GM19099 (cell line): Measurements from ENCODE around the gene RGL3.

Experiments
- POLR2A ChIP-seq: IDR thresholded peaks from 3 replicates; pipeline ENCODE4 v1.6.1; 2011; ENCODE audit warnings: low read depth; ENCODE audit not compliant: insufficient read length; ENCODE audit errors: extremely low read depth

Gene RGL3

GRCh38 chr19:11418549-11419506 is at the start of gene RGL3:
Gene RGL3 (minus strand): TSS chr19:11419314. CDS start chr19:11419278, 36 bp downstream.
- no peak for TF ChIP-seq POLR2A

- no peak for TF ChIP-seq POLR2A
Measured at GRCh38 chr19:11465600-11465999, 46.5 kb upstream of the RGL3 start.

- no peak for TF ChIP-seq POLR2A
Measured at GRCh38 chr19:11464333-11465265, 45.5 kb upstream of the RGL3 start.

- TF ChIP-seq POLR2A, result no peak
Measured at GRCh38 chr19:11463391-11463790, 44.3 kb upstream of the RGL3 start.

GRCh38 chr19:11461453-11461852 is 42.3 kb upstream of the RGL3 start:
- TF ChIP-seq POLR2A, result no peak

GRCh38 chr19:11460207-11460606 is 41.1 kb upstream of the RGL3 start:
- TF ChIP-seq POLR2A, result no peak

- no peak for TF ChIP-seq POLR2A
Measured at GRCh38 chr19:11458236-11458900, 39.3 kb upstream of the RGL3 start.

GRCh38 chr19:11457831-11458230 is 38.7 kb upstream of the RGL3 start:
- no peak for TF ChIP-seq POLR2A

- no peak for TF ChIP-seq POLR2A
Measured at GRCh38 chr19:11457115-11457514, 38.0 kb upstream of the RGL3 start.

GRCh38 chr19:11456659-11457058 is 37.5 kb upstream of the RGL3 start:
- no peak for TF ChIP-seq POLR2A

- TF ChIP-seq POLR2A, result no peak
Measured at GRCh38 chr19:11453468-11454341, 34.6 kb upstream of the RGL3 start.

- TF ChIP-seq POLR2A, result no peak
Measured at GRCh38 chr19:11452620-11453310, 33.7 kb upstream of the RGL3 start.

- no peak for TF ChIP-seq POLR2A
Measured at GRCh38 chr19:11451871-11452619, 32.9 kb upstream of the RGL3 start.

- TF ChIP-seq POLR2A, result no peak
Measured at GRCh38 chr19:11451327-11451870, 32.3 kb upstream of the RGL3 start.
